HG03103 (cell line): ENCODE measurements around the gene GGA2.
"Not testable (repeated sequence)": the region's sequence is repeated elsewhere in the genome, so short reads cannot be mapped to it uniquely, and the experiment has no call there.

ENCODE experiments used
- ATAC-seq: cut with Tn5 transposase; IDR thresholded peaks from one replicate; pipeline ENCODE4 v1.9.1; 2021; ENCODE audit warnings: low read depth; ENCODE audit not compliant: unreplicated experiment

Gene GGA2

DNA sequence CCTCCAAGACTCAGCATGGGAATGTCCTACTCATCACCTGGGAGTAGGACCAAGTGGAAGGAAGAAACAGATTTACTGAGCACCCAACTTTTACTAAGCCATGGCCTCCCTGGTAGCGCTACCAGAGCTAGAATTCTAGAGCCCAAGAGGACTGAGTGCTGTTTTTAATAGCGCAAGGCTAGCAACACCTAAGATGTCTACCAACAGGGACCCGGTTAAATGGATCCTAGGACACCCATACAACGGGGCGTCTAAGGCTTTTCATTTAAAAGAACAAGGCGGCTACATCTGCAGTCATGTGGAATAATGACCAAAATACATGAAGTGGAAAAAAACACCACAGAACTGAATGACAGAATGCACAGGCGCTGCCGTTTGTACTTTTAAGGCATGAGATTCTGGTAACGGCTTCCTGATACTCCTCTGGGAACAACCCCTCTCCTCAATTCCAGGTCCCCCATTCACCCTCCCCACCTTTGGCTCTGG is 5.1 kb downstream of the GGA2 start:
- no peak for ATAC-seq

DNA sequence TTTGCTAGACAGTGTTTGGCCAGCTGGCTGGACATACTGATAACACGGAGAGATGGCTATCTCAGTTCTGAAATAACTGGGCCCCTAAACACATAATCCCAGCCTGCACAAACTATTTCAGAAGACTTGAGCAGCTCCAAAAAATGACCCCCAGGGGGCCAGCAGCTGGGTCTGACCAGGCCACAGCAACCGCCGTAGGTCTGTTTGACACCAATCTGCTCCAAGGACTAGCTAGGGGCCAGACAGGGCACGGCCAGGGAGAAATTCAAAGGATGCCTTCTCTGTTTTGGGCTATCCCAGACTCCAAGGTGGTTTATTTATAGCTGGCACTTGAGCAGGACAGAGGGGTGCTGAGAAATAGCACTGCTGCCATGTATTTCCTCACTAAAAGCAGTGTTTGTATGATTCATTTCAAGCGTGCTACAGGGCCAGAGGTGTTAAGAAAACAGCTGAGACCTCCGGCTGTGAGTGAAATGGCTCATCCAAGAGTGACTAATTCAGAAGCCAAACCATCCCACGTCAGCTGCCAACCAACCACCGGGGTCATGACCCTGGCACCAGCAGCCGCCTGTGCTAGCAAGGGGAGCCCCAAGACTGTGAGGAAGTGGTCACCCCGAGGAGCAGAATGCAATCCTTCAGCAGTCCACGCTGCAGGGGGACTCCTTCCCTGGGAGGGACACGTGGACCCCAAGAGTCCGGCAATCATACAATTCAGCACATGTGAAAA is 5.7 kb downstream of the GGA2 start:
- ATAC-seq: no peak

DNA sequence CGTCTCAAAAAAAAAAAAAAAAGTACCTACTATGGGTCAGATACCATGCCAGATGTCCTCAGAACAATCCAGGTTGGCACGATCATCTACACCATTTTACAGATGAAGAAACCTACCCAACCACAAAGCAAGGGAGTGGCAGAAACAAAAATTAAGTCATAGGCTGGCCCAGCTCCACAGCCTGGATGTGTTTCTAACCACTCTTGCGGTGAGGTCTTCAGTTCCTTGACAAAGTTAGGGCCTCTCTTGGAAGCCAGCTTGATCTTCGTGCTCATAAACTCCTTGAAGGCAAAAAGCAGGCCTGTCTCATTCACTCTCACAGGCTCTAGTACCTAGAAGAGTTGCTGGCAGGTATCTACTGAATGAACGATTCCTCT is 6.2 kb downstream of the GGA2 start:
- no peak for ATAC-seq

DNA sequence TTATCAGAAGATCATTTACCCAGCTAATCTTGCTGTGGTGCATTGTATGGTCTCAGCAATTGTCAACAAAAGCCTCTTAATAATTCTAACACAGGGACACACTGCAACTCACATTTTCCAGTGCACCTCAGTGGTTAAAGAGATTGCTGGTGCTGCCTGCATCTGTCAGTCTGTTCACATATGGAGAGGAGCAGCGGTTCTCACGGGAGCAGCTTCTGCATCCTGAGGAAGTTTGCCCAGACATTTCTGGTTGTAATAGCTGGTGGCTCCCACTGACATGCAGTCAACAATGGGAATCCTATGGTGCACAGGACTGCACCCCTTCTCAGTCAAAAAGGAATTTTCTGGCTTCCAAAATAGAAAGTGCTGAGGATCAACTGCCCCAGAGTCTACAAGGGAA is 7.8 kb downstream of the GGA2 start:
- no peak for ATAC-seq

DNA sequence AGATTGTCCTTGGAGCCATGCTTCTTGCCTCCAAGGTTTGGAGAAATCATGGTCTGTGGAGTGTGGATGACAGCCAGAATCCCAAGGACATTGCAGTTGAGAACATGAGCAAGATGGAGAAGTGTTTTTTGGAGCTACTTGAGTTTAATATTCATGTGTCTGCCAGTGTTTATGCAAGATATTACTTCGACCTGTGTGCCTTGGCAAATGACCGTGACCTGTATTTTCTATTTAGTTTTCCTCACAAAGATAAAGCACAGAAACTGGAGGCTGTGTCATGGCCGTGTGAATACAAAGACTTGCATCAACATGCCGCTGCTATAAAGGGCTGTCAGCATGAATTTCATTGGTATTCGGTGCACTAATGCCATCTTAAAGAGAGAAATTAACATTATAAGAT is 9.0 kb downstream of the GGA2 start:
- no peak for ATAC-seq

DNA sequence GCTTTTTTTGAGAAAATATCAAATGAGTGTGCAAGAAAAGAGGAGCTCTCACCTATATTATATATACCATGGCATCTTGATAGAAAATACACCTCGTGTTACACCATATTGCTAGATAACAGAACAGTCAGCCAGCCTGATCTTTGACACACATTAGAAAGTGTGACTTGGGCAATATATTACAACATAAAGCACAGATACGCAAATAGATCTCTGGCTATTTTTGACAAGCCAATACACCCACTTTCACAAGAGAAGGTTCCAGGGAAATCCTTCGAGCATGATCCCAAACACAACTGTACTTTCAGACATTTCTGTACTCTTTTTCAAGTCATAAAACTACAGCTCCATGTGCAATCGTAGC is 9.4 kb downstream of the GGA2 start:
- no peak for ATAC-seq

DNA sequence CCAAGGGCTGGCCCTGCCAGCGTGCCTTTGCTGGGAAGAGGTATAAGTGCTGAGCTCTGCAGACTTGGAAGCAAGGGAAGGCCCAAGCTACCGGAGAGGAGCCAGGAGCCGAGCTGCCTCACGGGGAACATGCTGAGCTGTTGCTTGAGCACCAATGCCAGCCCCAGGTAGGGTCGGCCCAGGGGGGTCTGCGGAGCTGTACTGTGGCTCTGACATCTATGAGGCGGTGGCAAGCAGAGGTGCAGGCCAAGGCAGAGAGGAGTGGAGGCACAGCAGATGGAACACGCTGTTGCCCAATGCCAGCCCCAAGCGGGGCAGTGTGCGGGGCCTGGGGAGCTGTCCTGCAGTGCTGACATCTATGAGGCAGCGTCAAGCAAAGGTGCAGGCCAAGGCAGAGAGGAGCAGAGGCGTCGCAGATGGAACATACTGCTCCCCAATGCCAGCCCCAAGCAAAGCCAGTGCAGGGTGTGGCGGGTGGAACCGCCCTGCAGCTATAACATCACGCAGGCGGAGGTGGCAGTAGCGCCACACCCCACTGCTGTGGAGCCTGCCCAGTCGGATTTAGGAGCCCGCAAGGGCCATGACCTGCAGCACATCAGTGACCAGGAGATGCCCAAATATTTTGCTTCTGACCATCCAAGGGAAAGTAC is 10.0 kb downstream of the GGA2 start:
- ATAC-seq: no peak

DNA sequence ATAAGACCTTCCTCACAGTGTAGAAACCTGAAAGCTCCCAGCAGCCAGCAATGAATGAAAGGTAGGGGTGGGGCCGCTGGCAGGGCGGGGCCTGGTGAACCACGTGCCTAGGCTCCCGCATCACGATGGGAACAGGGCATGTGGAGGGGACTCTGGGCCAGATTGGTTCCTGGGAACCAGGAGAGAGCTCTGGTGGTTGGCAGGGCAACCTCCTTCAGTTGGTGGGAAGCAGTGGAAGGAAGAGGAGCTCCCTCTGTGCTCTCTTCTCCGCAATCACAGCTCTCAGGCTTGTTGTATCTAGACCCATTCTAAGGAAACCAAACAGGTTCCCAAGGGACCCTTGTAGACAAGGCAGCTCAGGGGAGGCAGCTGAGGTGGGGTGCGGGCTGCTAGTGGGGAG is 10.5 kb downstream of the GGA2 start:
- no peak for ATAC-seq

DNA sequence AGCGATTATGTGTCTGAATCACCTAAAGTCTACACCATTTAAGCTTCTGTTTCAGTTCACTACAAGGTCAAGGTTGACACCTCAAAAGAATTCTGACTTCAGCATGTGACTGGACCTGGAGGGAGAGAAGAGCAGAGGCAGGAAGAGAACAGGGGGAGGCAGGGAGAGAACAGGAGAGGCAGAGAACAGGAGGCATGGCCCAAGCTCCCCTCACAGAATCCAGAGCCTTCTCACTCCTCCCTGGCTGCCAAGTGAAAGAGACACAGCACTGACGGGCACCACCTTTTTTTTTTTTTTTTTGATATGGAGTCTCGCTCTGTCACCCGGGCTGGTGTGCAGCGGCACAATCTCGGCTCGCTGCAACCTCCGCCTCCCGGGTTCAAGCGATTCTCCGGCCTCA is 11.4 kb downstream of the GGA2 start:
- ATAC-seq: no peak

DNA sequence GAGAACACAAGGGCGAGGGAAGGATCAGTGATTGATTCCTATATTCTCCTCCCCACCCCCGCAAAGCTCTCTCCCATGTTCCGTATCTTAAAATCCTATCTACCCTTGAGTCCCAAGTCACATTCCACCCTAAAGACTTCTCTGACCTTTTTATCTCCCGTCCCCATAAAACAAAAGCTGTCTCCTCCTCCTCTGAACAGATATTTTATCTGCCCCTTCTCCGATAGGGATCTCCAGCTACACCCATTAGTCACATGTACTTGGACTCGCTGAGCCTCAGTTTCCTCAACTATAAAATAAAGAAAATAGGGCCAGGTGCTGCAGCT is 12.8 kb downstream of the GGA2 start:
- no peak for ATAC-seq

DNA sequence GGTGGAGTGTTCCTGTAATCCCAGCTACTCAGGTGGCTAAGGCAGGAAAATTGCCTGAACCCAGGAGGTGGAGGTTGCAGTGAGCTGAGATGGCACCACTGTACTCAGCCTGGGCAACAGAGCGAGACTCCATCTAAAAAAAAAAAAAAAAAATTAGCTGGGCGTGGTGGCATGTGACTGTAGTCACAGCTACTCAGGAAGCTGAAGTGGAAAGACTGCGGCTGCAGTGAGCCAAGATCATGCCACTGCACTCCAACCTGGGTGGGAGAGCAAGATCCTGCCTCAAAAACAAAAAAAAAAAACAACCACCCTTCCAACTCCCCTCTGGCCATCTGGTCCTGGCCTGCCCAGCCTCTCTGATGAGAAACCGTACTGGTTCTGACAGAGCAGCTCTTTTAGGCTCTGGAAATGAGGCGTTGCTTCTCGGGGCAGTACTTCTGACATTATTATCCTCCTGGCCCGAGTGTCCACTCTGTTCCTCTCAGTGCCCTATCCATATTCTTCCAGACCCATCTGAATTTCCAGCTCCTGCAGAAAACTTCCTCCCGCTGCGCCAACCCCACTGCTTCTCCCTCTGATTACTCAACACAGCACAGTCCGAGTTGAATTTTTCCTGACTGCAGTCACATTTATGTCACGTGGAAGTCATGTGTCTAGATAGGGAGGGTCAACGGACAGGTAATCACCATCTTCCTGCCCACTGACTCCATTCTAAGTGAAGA is 13.3 kb downstream of the GGA2 start:
- ATAC-seq: no peak

DNA sequence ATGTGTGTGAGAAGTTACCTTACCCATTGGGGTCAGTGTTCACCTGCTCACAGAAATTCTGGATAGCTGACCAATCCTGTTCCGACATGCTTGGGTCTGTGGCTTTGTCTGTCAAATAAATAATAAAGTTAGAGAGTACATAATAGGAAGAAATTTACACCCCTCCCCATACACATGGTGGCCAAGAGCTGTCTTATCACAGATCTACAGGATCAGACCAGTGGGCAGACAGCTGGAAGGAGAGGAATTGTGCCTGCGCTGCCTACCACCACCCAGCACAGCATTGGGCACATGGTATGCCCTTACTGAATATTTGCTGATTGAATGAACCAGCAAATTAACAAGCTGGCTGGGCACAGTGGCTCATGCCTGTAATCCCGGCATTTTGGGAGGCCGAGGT is 14.6 kb downstream of the GGA2 start:
- no peak for ATAC-seq

DNA sequence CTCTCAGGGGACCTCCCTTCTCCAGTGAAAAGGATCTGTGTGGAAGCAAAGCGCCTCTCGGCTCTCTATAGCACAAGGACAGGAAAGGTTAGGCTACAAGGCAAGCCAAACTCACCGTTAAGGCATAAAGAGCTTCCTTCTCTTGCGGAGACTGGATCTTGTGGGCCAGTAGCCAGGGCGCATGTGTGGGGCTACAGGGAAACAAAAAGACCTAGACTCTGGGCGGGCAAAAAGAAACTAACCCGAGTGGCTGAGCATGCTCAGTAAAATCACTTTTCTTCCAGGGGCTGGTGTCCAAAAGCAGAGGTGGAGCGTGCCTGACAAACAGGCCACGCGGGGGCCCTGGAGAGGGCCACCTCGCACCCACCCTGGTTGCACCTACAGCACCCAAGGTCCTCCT is 16.1 kb downstream of the GGA2 start:
- no peak for ATAC-seq

DNA sequence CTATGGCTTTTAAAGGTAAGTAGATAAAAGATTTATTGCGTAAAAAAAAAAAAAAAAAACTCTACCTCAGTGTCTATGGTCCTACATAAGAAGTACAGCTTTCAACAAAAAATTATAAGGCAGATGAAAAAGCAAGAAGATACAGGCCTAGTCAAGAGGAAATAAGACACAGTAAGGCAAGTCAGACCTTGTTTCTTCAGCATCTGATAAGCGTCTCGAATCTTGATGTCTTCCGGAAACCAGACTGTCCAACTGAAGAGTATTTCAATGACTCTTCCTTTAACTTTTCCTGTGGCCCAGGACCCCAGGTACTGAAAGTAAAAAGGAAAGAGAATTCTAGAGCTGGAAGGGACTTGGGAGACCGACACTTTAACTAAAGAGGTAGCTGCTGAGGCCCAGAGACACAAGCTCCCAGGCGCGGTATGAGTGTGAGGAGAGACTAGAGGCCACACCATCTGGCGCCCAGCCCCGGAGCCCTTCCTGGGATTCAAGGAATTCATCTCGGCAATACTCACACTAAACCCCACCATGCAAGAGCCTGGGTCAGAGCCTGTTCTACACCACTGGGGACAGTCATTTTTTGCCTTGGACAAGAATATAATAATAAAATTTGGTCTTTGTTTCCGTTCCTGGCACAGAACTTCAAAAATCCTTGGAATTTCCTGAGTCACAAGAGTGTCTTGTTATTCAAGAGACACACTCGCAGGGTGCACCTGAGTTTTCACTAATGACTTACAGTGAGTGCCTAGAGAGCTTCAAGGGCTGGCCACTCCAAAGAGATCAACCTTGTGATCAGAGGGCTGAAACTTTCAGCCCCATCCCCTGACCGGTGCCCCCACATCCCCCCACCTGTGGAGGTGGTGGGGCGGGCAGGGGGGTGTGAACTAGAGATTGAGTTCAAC is 18.6 kb downstream of the GGA2 start:
- no peak for ATAC-seq

DNA sequence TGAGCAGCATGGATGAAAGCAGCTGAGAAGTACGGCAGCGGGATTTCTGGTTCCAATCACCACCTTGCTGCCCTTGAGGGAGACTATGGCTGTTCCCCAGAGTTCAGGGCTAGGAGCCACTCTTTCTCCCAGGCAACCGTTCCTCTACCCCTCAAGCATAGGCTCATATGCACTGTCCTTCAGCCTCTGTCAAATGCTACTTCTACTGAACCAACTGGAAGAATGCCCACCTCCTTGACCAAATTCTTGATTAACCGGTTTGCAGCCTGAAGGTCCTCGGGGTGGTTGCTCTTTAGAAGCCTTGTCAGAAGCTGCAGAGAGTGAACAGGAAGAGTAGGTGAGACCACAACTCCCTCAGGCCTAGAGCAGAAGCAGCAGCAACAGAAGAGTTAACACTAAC is 23.8 kb downstream of the GGA2 start:
- ATAC-seq: no peak

DNA sequence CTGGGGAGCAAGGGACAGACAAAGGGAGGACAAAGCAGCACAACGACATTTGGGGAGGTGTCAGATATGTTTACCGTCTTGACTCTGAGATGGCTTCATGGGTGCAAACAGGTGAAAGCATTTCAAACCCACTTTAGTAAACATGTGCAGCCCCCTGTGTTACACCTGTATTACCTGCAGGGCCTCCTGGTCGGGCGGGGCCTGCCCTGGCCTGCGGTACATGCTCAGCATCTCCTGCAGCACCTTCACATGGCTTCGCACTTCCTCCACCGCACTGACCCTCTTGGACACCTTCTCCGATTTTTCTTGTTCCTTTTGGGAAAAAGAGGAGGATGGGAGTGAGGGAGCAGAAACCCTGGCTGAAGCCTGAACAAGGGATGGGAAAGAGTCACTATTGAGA is 24.5 kb downstream of the GGA2 start:
- ATAC-seq: no peak

DNA sequence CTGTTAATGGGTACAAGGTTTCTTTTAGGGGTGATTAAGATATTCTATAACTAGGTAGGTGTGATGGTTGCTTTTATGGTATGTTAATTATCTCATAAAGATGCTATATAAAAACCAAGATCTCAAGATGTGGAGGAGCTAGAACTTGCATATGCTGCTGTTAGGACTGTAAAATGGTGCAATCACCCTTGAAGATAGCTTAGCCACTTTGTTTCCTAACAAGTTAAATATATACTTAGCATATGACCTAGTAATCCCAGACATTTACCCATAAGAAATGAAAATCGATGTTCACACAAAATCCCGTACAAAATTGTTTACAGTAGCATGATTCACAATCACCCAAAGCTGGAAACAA is 25.1 kb downstream of the GGA2 start:
- ATAC-seq: no peak

DNA sequence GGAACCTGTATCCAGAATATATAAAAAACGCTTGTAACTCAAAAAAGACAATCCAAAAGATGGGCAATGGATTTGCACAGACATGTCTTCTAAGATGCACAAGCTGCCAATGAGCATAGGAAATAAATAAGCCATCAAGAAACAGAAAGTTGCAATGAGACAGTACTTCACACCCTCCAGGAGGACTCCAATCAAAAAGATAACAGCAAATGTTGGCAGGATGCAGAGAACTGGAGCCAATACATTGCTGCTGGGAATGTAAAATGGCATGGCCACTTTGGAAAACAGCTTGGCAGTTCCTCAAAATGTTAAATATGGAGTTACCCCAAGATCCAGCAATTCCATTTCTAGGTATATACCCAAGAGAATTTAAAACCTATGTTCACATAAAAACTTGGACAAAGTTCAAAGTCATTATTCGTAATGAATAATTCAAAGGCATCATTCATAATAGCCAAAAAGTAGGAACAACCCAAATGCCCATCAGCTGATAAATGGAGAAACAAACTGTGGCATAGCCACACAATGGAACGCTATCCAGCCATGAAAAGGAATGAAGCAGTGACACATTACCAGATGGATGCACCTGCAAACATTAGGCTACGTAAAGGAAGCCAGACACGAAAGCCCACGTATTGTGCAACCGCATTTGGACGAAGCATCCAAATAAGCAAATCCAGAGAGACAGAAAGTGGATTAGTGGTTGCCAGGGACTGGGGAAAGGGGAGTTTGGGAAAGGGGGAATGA is 25.6 kb downstream of the GGA2 start:
- no peak for ATAC-seq

DNA sequence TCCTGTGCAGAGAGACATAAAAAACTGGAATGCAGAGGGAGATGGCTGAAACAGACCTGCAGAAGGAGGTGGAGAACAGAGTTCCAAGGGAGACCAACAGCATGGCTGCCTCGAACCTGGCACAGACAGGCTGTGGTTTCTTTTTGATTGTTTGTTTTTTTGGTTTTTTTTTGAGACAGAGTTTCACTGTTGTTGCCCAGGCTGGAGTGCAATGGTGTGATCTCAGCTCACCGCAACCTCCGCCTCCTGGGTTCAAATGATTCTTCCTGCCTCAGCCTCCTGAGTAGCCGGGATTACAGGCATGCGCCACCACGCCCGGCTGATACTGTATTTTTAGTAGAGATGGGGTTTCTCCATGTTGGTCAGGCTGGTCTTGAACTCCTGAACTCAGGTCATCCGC is 26.8 kb downstream of the GGA2 start:
- not testable (repeated sequence) for ATAC-seq

DNA sequence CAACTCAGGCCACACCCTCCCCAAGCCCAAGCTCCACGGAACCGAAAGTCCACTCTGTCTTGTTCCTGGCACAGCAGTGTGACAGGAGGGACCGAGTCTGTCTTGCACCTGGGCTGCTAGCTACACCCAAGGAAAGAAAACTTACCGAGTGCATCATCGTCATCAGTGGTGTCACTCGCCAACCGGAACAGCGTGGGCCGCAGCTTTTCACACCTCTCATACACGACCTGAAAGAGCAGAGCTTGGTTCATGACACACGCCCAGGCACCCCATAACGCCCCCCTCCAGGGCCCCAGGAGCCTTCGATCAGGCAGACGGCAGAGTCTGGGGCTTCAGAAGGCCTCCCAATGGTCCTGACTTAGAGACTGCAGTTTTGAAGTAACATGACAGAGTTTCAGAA is 27.5 kb downstream of the GGA2 start:
- ATAC-seq: no peak
